DMS114 treated with DMSO at 0.1 percent for 48 hours (cell line): ENCODE measurements around the gene PRKAR2B.

Experiments
- DNase-seq: peaks from one replicate; lab custom pipeline; 2025; ENCODE audit not compliant: unreplicated experiment; lab: John Stamatoyannopoulos, UW

The PRKAR2B gene

GRCh38 chr7:107044347-107045194, at the start of gene PRKAR2B:
Gene PRKAR2B, plus strand, starts transcription at chr7:107044705. Its CDS starts 203 bp downstream, at chr7:107044908.
- DNase-seq: peak; percentile 47

- no peak for DNase-seq
Measured at GRCh38 chr7:106994833-106995232, 49.7 kb upstream of the PRKAR2B start.

DNA sequence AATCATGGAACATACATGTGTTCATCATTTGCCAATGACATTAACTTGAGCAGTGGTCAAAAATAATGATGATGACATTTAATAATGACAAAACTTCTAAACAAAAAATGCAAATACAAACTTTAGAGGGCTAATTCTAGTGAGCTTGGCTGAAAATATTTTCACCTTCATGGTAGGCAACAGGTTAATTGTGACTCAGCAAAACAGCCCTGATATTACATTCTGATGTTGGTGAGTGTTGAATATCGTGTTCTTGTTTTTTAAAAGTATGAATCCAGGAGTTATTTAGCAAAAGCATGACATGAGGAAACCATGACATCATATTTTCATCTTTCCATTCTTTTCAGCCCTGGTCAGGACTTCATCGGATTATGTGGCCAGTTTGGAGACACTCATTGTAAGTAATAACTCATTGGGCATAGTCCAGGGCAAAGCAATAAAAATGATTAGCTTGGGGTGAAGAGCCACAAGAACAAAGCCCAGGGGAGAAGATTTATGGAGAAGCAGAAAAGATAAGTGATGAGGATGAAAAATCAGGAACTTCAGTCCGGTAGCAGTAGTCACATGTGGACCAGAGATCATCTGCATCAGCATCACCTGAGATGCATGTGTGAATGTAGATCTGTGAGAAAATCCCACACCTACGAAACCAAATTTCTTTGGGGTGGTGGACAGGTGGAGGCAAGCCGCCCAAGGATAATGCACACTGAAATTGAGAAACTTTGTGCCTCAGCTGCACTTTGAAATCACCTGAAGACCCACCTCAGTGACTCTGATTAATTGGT, 46.8 kb upstream of the PRKAR2B start:
- DNase-seq: no peak

DNA sequence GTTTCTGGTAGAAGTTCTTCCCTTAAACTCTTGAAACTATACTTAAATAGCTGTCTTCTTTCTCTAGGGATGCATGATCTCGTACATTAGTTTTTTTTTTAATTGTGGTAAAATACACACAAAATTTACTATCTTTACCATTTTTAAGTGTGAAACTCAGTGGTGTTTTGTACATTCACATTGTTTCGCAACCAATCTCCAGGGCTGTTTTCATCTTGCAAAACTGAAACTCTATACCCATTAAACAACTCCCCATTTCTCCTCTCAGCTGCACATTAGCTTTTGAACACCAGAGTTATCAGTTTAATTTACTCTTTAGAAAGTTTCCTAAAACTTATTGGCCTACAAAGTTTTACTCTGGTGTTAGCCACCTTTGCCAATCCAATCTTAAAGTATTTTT, 45.5 kb upstream of the PRKAR2B start:
- DNase-seq: no peak

GRCh38 chr7:107001490-107001889, 43.0 kb upstream of the PRKAR2B start:
- DNase-seq: no peak

DNA sequence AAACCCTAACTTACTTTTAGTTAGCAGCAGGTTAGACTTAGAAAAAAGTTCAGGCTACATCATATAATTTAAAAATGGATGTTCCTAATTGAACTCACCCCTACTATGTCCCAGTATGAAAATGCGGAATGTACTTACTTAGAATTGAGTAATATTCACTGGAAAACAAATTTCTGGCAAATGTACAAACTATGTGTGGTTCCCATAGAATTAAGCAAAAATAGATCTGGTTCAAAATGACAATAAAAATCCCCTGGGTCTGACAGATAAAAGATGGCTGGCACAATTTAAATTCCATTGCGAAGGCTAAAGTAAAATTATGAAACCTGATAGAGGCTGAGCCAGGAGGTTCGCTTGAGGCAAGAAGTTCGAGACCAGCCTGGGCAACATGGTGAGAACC, 42.4 kb upstream of the PRKAR2B start:
- DNase-seq: no peak

GRCh38 chr7:107002529-107002998, 41.9 kb upstream of the PRKAR2B start:
- DNase-seq: no peak

DNA sequence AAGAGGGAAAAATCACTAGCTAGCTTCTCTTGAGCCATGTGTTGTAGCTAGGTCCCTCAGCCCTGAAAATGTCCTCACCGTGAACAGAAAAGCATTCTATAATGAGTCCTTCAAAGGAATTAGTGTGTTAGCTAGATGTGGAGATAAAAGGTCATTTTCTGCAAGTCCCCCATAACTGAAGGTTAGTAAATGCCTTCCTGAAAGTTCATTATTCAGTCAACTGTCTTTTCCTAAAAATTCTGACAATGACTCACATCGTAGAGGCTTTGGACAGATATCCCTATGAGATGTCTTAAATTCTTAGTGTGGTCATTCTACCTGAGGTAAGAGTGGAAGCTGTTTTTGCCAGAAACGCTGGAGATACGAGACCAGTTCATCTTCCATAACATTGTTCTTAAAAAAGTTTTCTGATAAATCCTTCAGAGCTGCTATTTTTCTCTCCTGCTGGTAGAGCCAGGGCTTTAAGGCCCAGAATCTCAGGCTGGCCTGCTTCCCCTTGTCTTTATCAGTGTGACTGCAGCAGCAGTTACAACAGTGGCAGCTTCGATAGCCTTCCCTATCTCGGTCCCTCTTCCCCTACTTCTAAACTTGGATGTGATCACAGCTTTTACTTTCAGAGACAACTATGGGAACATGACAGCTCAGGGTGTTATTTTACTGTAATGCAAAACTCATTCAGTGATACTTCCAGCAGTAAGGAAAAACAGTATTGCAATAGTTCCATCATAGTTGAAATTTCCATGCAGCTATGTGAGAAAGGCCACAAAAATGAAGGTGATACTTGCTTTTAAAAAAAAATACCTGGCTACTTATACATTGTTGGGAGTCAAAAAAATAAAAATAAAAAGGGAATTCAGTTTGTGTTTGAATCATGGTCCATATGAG, 37.3 kb upstream of the PRKAR2B start:
- DNase-seq: no peak

- no peak for DNase-seq
Measured at GRCh38 chr7:107007892-107008287, 36.6 kb upstream of the PRKAR2B start.

DNA sequence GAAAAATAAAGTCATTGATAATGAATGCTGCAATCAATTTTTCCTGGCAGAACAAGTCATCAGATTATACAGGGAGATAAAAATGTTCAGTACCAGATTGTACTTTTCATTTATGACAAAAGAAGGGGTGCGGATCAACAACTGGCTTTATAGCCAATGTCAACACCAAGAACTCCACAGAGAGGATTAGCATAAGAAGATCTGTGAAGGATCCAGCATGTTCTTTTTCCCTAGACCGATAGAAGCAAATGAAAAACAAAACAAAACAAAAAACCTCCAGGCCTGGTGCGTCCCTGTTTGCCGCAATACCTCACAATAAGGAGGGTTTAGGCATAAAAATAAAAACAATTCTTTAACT, 34.7 kb upstream of the PRKAR2B start:
- DNase-seq: no peak

- DNase-seq: no peak
Measured at GRCh38 chr7:107012691-107013090, 31.8 kb upstream of the PRKAR2B start.

DNA sequence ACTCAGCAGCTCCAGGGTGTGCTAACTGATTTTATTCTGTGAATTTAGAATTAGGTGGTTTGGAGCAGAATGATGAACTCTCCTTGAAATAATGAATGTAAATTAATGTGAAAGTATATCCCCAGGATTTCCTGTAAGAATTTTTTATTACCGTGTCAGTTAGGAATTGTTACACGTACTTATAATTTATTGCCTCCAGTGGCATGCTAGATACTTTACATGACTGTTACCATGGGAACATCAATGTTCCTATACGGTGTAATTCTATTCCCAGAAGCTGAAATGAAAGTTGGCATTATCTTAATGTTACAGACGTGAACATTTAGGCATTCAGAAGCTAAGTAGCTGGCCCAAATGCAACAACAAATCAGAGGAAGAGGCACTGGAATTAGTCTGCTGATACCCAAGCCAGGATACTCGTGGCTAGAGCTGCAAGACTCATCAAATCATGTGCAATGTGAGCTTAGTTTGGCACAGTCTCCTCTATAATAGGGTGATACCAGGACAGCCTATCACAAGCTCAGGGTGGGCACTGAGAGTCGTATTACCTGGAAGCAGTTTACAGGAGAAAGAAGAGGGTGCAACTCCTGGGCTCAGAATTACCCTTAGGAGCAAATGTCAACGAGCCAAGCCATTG, 30.0 kb upstream of the PRKAR2B start:
- DNase-seq: no peak

DNA sequence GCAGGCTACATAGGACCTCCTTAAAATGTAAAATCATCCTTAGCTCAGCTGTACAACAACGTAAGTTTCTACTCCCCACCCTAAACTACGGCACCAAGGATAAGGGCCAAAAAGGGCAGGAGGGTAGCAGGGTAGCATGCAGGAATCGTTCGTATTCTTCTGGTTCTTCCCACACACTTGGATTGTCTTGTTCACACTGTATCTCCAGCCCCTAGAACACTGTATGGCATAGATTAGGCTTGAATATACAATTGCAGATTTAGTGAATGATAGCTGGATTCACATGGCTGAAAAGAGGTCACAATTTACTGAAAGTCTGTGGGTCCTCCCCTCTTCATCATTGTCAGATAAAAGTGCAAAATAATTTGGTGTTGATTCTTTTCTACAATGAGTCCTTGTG, 28.2 kb upstream of the PRKAR2B start:
- no peak for DNase-seq

GRCh38 chr7:107017965-107018719, 26.4 kb upstream of the PRKAR2B start:
- no peak for DNase-seq

DNA sequence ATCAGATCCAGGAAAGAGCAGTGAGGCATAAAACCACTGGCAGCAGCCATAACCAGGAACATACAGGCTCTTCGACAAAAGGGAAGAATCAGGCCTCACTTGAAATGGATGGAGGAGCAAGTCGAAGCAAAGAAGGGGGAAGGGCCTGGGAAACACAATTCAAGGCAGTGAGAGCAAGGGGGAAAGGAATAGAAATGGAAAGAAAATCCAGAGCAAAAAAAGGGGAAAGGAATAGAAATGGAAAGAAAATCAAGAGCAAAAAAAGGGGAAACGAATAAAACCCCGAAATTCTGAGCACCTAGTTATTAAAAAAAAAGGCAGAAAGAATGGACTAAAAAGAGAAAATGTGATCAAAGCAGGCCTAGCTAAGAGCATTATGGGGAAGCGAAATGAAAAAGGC, 24.1 kb upstream of the PRKAR2B start:
- no peak for DNase-seq

- DNase-seq: no peak
Measured at GRCh38 chr7:107021600-107021999, 22.9 kb upstream of the PRKAR2B start.

DNA sequence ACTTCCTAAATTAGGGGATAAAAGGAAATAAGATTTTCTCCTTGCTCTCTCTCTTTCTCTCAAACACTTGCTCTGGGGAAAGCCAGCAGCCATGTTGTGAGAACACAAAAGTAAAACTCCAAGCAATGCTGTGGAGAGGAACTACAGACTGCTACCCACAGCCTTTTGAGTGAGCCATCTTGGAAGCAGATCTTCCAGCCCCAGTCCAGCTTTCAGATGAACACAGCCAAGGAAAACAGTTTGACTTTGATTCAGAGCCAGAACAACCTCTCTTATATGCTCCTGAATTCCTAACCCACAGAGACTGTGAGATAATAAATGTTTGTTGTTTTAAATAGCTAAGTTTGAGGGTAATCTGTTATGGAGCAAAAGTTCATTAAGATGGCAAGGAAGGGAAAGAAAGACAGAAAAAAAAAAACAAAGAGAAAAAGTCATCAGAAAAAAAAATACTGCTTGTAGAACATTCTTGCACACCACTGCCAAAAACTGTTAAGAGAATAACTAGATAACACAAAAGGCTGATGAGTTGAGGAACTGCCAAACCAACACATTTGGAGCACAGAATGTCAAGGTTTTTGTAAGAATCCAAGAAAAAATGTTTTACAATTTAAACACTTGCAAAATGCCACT, 20.9 kb upstream of the PRKAR2B start:
- no peak for DNase-seq

DNA sequence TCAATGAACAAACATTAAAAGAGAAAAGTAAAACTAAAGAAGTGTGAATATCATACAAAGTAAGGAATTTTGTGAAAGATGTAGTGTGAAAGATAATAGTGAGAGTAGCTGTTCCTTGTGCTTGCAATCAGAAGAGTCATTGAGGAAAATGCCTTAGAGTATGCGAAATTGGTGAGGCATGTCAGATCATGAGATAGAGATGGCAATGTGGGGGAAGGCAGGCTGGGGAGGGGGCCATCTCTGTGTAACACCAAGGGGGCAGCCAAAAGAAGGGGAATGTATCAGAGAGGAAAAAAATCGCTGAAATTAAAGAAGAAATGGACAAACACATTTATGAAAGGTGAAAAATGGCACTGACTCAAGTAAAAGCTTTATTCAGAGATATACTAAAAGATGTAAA, 19.6 kb upstream of the PRKAR2B start:
- DNase-seq: no peak

DNA sequence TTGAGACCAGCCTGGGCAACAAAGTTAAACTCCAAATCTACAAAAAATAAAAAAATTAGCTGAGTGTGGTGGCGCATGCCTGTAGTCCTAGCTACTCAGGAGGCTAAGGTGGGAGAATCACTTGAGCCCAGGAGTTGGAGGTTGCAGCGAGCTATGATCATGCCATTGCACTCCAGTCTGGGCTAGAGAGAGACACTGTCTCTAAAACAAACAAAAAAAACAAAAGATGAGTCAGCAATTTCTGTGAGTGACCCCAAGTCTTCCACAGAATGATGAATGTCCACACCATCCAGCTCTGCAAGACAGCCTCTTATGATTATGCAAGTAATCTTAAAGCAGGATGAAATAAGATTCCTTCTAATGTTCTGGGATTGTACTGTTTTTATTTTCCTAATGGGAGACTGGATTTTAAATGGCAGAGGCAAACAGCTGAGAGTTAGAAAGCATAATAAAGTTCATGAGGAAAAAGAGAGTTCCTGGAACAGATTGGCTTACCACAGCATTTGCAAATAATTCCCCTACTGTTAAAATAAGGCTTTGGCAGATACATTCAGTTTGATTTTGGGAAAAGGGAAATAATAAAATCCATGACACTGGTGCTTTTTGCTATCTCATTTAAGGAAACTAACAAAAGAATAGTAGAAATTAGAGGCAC, 18.9 kb upstream of the PRKAR2B start:
- no peak for DNase-seq
